GM12873 (cell line): ENCODE data around the gene ULK4.

Experiments
- TF ChIP-seq, protein P1 (sequence below): IDR thresholded peaks from 2 replicates; pipeline ENCODE4 v1.5.1; 2012; ENCODE audit warnings: low read depth, mild to moderate bottlenecking, moderate library complexity, low read length, control low read depth; ENCODE audit not compliant: insufficient read depth; ENCODE audit errors: missing control alignments

ULK4 gene

DNA sequence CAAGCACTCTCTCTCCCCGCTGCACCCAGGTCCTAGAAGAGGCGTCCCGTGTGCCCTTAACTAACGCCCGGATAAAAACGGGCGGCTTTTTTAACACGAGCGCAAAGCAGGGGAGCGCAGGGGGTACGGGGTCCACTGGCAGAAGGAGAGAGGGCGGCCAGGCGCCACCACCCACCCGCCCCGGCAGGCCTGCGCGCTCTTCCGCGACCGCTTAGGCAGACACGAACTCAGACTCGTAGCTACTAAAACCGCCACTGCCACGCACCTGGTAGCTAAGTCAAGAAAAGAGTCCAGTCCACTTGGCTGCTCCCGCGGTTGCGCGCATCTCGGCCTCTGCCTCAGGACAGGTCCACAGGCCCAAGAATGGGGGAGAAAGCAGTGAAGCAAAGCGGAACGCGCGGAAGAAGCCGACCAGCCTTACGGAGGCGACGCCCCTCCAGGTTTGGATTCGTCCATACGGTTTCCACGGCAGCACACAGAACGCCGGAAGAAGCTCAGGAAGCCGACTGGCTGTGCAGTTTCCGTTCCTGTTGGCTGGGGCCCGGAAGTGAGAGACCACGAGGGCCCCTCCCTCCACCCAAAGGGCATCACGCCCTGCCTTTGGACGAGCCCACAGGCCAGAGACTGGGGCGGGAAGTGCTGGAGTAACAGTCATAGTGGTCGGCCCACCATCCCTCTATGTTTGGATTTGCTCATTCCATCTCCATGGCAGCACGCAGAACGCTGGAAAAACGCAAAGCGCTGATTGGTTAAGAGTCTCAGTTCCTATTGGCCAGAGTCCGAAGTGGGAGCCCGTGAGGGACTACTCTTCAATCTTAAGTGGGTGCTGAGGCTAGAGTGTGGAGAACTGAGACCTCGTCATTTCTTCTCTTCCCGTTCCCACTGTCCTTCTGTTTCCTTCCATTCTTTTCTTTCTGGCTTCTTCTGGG is at the start of gene ULK4:
TSS of gene ULK4 (minus strand) at position 353 of the 929 bp plus-strand sequence. CDS start 7,344 bp downstream, outside the sequence.
- TF ChIP-seq, protein P1, sequence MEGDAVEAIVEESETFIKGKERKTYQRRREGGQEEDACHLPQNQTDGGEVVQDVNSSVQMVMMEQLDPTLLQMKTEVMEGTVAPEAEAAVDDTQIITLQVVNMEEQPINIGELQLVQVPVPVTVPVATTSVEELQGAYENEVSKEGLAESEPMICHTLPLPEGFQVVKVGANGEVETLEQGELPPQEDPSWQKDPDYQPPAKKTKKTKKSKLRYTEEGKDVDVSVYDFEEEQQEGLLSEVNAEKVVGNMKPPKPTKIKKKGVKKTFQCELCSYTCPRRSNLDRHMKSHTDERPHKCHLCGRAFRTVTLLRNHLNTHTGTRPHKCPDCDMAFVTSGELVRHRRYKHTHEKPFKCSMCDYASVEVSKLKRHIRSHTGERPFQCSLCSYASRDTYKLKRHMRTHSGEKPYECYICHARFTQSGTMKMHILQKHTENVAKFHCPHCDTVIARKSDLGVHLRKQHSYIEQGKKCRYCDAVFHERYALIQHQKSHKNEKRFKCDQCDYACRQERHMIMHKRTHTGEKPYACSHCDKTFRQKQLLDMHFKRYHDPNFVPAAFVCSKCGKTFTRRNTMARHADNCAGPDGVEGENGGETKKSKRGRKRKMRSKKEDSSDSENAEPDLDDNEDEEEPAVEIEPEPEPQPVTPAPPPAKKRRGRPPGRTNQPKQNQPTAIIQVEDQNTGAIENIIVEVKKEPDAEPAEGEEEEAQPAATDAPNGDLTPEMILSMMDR = no peak

DNA sequence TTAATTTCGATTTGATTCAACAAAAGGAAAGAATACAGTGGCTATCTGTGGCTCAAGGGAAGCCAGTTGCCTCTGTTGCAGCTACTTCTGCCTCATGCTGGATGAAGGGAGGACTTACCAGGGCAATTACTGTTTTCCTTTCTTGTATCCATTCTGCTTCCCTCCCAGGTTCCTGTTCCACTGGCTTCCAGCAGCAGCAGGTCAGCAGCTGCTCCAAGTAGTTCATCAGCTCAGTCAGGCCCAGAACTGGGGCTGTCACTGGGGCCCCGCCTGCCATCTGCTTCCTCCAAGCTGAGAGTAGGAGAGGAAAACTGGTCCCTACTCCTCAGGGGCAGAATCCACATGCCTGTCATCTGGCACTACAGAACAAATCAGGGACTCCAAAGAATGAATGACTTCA is 48.6 kb upstream of the ULK4 start:
- TF ChIP-seq, protein P1 = no peak

DNA sequence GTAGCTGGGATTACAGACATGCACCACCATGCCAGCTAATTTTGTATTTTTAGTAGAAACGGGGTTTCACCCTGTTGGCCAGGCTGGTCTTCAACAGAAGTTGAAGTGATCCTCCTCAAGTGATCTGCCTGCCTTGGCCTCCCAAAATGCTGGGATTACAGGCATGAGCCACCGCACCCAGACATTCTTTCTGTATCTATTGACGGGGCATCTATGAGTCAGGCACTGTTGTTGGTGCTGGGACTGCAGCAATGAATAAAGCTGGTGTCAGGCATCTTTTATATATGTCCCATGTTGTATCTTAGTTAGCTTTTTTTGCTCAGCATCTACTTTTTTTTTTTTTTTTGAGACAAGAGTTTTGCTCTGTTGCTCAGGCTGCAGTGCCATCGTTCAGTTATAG is 47.6 kb upstream of the ULK4 start:
- TF ChIP-seq, protein P1 = no peak

DNA sequence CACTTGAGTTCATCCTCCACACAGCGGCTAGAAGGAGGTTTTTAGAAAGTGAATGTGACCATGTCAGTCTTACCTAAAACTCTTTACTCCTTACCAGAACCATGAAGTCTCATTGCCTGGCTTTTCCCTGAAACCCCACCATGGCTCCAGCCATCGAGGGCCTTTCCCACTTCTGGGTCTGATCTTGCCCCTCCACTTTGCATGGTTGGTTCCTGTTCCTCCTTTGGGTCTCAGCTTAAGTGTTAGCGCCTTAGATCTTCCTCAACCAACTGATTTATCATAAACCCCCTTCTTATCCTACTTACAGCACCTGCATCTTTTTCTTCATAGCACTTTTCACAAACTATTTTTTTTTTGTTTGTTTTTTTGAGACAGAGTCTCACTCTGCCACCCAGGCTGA is 45.9 kb upstream of the ULK4 start:
- TF ChIP-seq, protein P1 = no peak

DNA sequence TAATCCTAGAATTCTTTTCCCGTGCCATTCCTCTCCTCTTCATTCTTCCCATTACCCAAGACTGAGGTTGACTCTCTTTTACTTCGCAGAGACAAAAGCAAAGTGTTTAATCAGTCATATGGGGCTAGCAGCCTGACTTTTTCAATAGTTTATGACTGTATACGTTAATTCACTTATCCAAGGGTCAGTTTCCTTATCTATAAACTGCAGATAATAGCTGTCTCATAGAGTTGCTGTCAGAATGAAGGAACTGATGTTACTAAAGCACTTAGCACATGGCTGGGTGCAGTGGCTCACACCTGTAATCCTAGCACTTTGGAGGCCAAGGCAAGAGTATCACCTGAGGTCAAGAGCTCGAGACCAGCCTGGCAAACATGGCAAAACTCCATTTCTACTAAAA is 43.5 kb upstream of the ULK4 start:
- TF ChIP-seq, protein P1 = no peak

GRCh38 chr3:42002790-42003189 is 40.9 kb upstream of the ULK4 start:
- TF ChIP-seq, protein P1 = no peak

DNA sequence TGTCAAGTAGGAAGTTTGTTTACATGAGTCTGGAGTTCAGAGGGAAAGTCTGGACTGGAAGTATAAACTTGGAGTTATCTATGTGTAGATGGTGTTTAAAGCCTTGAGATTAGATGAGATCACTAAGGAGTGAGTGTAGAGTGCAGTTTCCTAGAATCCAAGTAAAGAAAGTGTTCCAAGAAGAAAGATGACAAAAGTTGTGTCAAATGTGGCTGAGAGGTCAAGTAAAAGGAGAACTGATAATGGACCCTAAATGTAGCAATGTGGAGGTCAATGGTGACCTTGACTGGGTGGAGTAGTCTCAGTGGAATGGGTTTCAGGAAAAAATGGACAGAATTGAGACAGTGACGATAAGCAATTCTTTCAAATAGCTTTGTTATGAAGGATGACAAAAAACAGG is 39.9 kb upstream of the ULK4 start:
- TF ChIP-seq, protein P1 = no peak
